Gastroesophageal sphincter (tissue), 3 donors: ENCODE data around the gene TAF11L12.
"Not testable (repeated sequence)": the region's sequence is repeated elsewhere in the genome, so short reads cannot be mapped to it uniquely, and the experiment has no call there.

Source experiments
- CTCF ChIP-seq, 4 experiments: fragments of 200-600 bp in 2 of 4; fragments of 450-650 bp in 2 of 4; sonication (generic) in 1 of 4; IDR thresholded peaks; one replicate each; pipeline ENCODE4 v1.5.1; 2017 to 2019; ENCODE audit warnings: antibody characterized with exemption in 4 of 4, mild to moderate bottlenecking in 2 of 4, moderate library complexity in 2 of 4
- EP300 ChIP-seq: sonication (generic); formaldehyde crosslinking; IDR thresholded peaks from one replicate; pipeline ENCODE4 v1.6.1; 2017; ENCODE audit warnings: antibody characterized with exemption, mild to moderate bottlenecking
- POLR2A ChIP-seq, 2 donors: fragments of 450-650 bp; IDR thresholded peaks; one replicate each; pipeline ENCODE4 v1.6.1; 2017; ENCODE audit warnings: antibody characterized with exemption in 2 of 2, mild to moderate bottlenecking in 2 of 2, moderate library complexity in 1 of 2
- POLR2AphosphoS5 ChIP-seq: sonication (generic); formaldehyde crosslinking; IDR thresholded peaks from one replicate; pipeline ENCODE4 v1.6.1; 2017; ENCODE audit warnings: antibody characterized with exemption

GRCh38 chr5:17610092-17610491, at the start of gene TAF11L12:
- TF ChIP-seq CTCF (IDR thresholded peaks at IDR 0.05); POLR2A (IDR thresholded peaks at IDR 0.05); POLR2AphosphoS5; EP300: not testable (repeated sequence)
